OCI-LY1 (cell line): ENCODE data around the gene PROKR1.
"Not testable (repeated sequence)": the region's sequence is repeated elsewhere in the genome, so short reads cannot be mapped to it uniquely, and the experiment has no call there.

ENCODE experiments used
- H2AFZ ChIP-seq: fragments of 200-600 bp; sonication (generic), shearing (Covaris generic); 2 replicates; pipeline ENCODE4 v1.6.0; 2014; ENCODE audit warnings: antibody characterized with exemption, mild to moderate bottlenecking, low read length
- H3F3A ChIP-seq: fragments of 200-600 bp; sonication (generic), shearing (Covaris generic); 2 replicates; pipeline ENCODE4 v1.6.0; 2014; ENCODE audit warnings: mild to moderate bottlenecking, antibody characterized with exemption, low read length, moderate library complexity; ENCODE audit not compliant: insufficient read depth
- H3K27ac ChIP-seq: fragments of 200-600 bp; sonication (generic); 2 replicates; pipeline ENCODE4 v1.5.1; 2014; ENCODE audit warnings: low read length, mixed run types, mild to moderate bottlenecking, low read depth; ENCODE audit not compliant: poor library complexity, severe bottlenecking
- H3K27me3 ChIP-seq: fragments of 200-600 bp; sonication (generic); 2 replicates; pipeline ENCODE4 v1.6.0; 2014; ENCODE audit warnings: antibody characterized with exemption, mild to moderate bottlenecking, low read length, moderate library complexity; ENCODE audit not compliant: insufficient read depth
- H3K36me3 ChIP-seq: fragments of 200-600 bp; sonication (generic); 2 replicates; pipeline ENCODE4 v1.6.1; 2014; ENCODE audit warnings: mild to moderate bottlenecking, antibody characterized with exemption, low read length, moderate library complexity, mixed read lengths; ENCODE audit not compliant: insufficient read depth
- H3K4me1 ChIP-seq: fragments of 200-600 bp; sonication (generic); 2 replicates; pipeline ENCODE4 v1.5.1; 2014; ENCODE audit warnings: mild to moderate bottlenecking, low read length, moderate library complexity; ENCODE audit not compliant: insufficient read depth, severe bottlenecking
- H3K4me2 ChIP-seq: fragments of 200-600 bp; sonication (generic), shearing (Covaris generic); 2 replicates; pipeline ENCODE4 v1.6.1; 2014; ENCODE audit warnings: low read length
- H3K4me3 ChIP-seq: fragments of 200-600 bp; sonication (generic); 2 replicates; pipeline ENCODE4 v1.5.1; 2014; ENCODE audit warnings: low read length, low read depth, mild to moderate bottlenecking, mixed read lengths; ENCODE audit not compliant: poor library complexity, severe bottlenecking
- H3K79me2 ChIP-seq: fragments of 200-600 bp; shearing (Covaris generic); 2 replicates; pipeline ENCODE4 v1.6.1; 2016; ENCODE audit warnings: mixed run types, low read length, mixed read lengths; ENCODE audit not compliant: insufficient read depth
- H3K9ac ChIP-seq: fragments of 200-600 bp; sonication (generic), shearing (Covaris generic); 2 replicates; pipeline ENCODE4 v1.6.1; 2014; ENCODE audit warnings: mild to moderate bottlenecking, low read length, mixed read lengths
- H3K9me2 ChIP-seq: fragments of 200-600 bp; sonication (generic), shearing (Covaris generic); 2 replicates; pipeline ENCODE4 v1.6.1; 2014; ENCODE audit warnings: low read depth, mild to moderate bottlenecking, low read length, mixed read lengths
- H3K9me3 ChIP-seq: fragments of 200-600 bp; shearing (Covaris generic); 2 replicates; pipeline ENCODE4 v1.6.1; 2014; ENCODE audit warnings: low read length, mixed read lengths
- H4K20me1 ChIP-seq: fragments of 200-600 bp; sonication (generic), shearing (Covaris generic); 2 replicates; pipeline ENCODE4 v1.6.0; 2016; ENCODE audit warnings: mild to moderate bottlenecking, low read length; ENCODE audit not compliant: insufficient read depth
- CTCF ChIP-seq: fragments of 200-600 bp; sonication (generic), shearing (Covaris generic); IDR thresholded peaks from 2 replicates; pipeline ENCODE4 v1.5.1; 2017; ENCODE audit warnings: mild to moderate bottlenecking, antibody characterized with exemption, low read length, moderate library complexity, mixed read lengths
- EZH2 ChIP-seq: fragments of 200-600 bp; sonication (generic), shearing (Covaris generic); IDR thresholded peaks from 2 replicates; pipeline ENCODE4 v1.8.0; 2017; ENCODE audit warnings: borderline replicate concordance, mixed run types, mild to moderate bottlenecking, antibody characterized with exemption, low read length, moderate library complexity, mixed read lengths

Gene PROKR1

GRCh38 chr2:68643011-68643873, at the start of gene PROKR1:
Gene PROKR1, plus strand, starts transcription at chr2:68643579. Its CDS starts 2,243 bp downstream, at chr2:68645822.
- Histone ChIP-seq H3K4me3 (peak within 1 kb of the TSS; percentile 60), H3K79me2 (no peaks in the 10 kb centered on the region), H3K9me2 (no peaks in the 10 kb centered on the region), H3K27ac (no peak within 1 kb of the TSS), H3K4me2 (peak within 1 kb of the TSS; percentile 73), H3K9me3 (no peaks in the 10 kb centered on the region), H3K4me1 (peaks cover 15% of the 10 kb centered on the region), H3K36me3 (no peaks in the 10 kb centered on the region; the same call in 1 of the 2 replicates), H3K27me3 (peaks cover 10% of the 10 kb centered on the region; the same call in 1 of the 2 replicates), H3K9ac (peak within 1 kb of the TSS; percentile 43), H4K20me1 (no peaks in the 10 kb centered on the region), H2AFZ (no peak within 1 kb of the TSS), H3F3A (no peaks in the 10 kb centered on the region)
- no peak for TF ChIP-seq CTCF
- no peak; the same call in 1 of the 2 replicates for TF ChIP-seq EZH2

- no peaks in the 10 kb centered on the region for H3K36me3 ChIP-seq
- no peaks in the 10 kb centered on the region for H3K9me2 ChIP-seq
- H3K9me3 ChIP-seq = no peaks in the 10 kb centered on the region
- H3F3A ChIP-seq = no peaks in the 10 kb centered on the region
- no peaks in the 10 kb centered on the region for H3K27me3 ChIP-seq
- no peak overlapping the region for H3K4me3 ChIP-seq
- H3K27ac ChIP-seq = no peak overlapping the region
- H3K9ac ChIP-seq = no peak overlapping the region
- peaks cover 14% of the 10 kb centered on the region for H3K4me1 ChIP-seq
- TF ChIP-seq EZH2 (no peak), CTCF (no peak)
- no peaks in the 10 kb centered on the region for H3K79me2 ChIP-seq
- peak overlapping the region; percentile 94; the same call in 1 of the 2 replicates for H2AFZ ChIP-seq
- no peaks in the 10 kb centered on the region for H4K20me1 ChIP-seq
- H3K4me2 ChIP-seq = peak overlapping the region; percentile 41; the same call in 1 of the 2 replicates
These were observed 49.3 kb upstream of the PROKR1 start for GRCh38 chr2:68594041-68594440.

GRCh38 chr2:68594674-68595492, 48.5 kb upstream of the PROKR1 start:
- H3K9me3 ChIP-seq = no peaks in the 10 kb centered on the region
- H3K36me3 ChIP-seq = no peaks in the 10 kb centered on the region
- H2AFZ ChIP-seq = peak overlapping the region; percentile 94
- peaks cover 14% of the 10 kb centered on the region for H3K4me1 ChIP-seq
- no peaks in the 10 kb centered on the region for H3F3A ChIP-seq
- H3K79me2 ChIP-seq = no peaks in the 10 kb centered on the region
- H4K20me1 ChIP-seq = no peaks in the 10 kb centered on the region
- H3K9me2 ChIP-seq = no peaks in the 10 kb centered on the region
- peak; percentile 92 for TF ChIP-seq CTCF
- no peak for TF ChIP-seq EZH2
- H3K27me3 ChIP-seq = no peaks in the 10 kb centered on the region
- peak overlapping the region; percentile 27; the same call in 1 of the 2 replicates for H3K9ac ChIP-seq
- H3K27ac ChIP-seq = peak overlapping the region; percentile 47
- H3K4me3 ChIP-seq = no peak overlapping the region
- H3K4me2 ChIP-seq = peak overlapping the region; percentile 41

- not testable (repeated sequence) for H3K4me3 ChIP-seq, H3K27ac ChIP-seq, H3K4me2 ChIP-seq, H3K9me2 ChIP-seq, H3K9me3 ChIP-seq, H3K79me2 ChIP-seq, H2AFZ ChIP-seq, H3F3A ChIP-seq, H3K27me3 ChIP-seq, H4K20me1 ChIP-seq, H3K36me3 ChIP-seq, H3K9ac ChIP-seq
- H3K4me1 ChIP-seq = peaks cover 14% of the 10 kb centered on the region
These were observed 47.9 kb upstream of the PROKR1 start for GRCh38 chr2:68595493-68595785.

GRCh38 chr2:68600495-68600894, 42.9 kb upstream of the PROKR1 start:
- not testable (repeated sequence) for H3K36me3 ChIP-seq, H3K4me1 ChIP-seq, H4K20me1 ChIP-seq, H3K27ac ChIP-seq, H3K79me2 ChIP-seq, H3K27me3 ChIP-seq, H3F3A ChIP-seq, H3K4me3 ChIP-seq, H3K9ac ChIP-seq, H2AFZ ChIP-seq, H3K4me2 ChIP-seq, H3K9me2 ChIP-seq
- peaks cover 14% of the 10 kb centered on the region for H3K9me3 ChIP-seq
